ENCODE results near the gene IER5.
"Not testable (repeated sequence)": the region's sequence is repeated elsewhere in the genome, so short reads cannot be mapped to it uniquely, and the experiment has no call there.

- not testable (repeated sequence) for TF ChIP-seq EZH2 (IDR thresholded peaks at IDR 0.05; ENCODE audit: borderline replicate concordance, low read depth, low read length); POLR2AphosphoS5 (IDR thresholded peaks at IDR 0.05; ENCODE audit: control insufficient read depth, insufficient read depth, low read depth, low read length); POLR2A (conservative IDR thresholded peaks at IDR 0.05); U2AF1 (optimal IDR thresholded peaks at IDR 0.05; ENCODE audit: low read depth, low read length); PBX2 (CRISPR knock-in tag; IDR thresholded peaks at IDR 0.05; ENCODE audit: low read depth); PBX2 (tag; conservative IDR thresholded peaks at IDR 0.05; ENCODE audit: low read depth); CEBPB (tag; IDR thresholded peaks at IDR 0.05); SP1 (CRISPR knock-in tag; IDR thresholded peaks at IDR 0.05)
- TF ChIP-seq, protein P1, sequence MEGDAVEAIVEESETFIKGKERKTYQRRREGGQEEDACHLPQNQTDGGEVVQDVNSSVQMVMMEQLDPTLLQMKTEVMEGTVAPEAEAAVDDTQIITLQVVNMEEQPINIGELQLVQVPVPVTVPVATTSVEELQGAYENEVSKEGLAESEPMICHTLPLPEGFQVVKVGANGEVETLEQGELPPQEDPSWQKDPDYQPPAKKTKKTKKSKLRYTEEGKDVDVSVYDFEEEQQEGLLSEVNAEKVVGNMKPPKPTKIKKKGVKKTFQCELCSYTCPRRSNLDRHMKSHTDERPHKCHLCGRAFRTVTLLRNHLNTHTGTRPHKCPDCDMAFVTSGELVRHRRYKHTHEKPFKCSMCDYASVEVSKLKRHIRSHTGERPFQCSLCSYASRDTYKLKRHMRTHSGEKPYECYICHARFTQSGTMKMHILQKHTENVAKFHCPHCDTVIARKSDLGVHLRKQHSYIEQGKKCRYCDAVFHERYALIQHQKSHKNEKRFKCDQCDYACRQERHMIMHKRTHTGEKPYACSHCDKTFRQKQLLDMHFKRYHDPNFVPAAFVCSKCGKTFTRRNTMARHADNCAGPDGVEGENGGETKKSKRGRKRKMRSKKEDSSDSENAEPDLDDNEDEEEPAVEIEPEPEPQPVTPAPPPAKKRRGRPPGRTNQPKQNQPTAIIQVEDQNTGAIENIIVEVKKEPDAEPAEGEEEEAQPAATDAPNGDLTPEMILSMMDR (IDR thresholded peaks at IDR 0.05 in 2 of 3, conservative IDR thresholded peaks at IDR 0.05 in 1 of 3; ENCODE audit: insufficient read depth in 2 of 3, low read depth in 1 of 3, low read length in 3 of 3): not testable (repeated sequence)
- TF ChIP-seq, protein P2, sequence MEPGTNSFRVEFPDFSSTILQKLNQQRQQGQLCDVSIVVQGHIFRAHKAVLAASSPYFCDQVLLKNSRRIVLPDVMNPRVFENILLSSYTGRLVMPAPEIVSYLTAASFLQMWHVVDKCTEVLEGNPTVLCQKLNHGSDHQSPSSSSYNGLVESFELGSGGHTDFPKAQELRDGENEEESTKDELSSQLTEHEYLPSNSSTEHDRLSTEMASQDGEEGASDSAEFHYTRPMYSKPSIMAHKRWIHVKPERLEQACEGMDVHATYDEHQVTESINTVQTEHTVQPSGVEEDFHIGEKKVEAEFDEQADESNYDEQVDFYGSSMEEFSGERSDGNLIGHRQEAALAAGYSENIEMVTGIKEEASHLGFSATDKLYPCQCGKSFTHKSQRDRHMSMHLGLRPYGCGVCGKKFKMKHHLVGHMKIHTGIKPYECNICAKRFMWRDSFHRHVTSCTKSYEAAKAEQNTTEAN (CRISPR knock-in tag; IDR thresholded peaks at IDR 0.05): not testable (repeated sequence)
Measured at GRCh38 chr1:181060947-181061346, 27.6 kb upstream of the IER5 start.
